ENCODE results near the gene TMEM200A. TPM values are rescaled to one million over a fixed set of nuclear protein-coding genes. Genes with fewer than 3 reads are reported as not detected.

The TMEM200A gene
- 25.4 TPM for total RNA-seq (ENCODE audit: unreplicated experiment)
- long read RNA-seq, transcript TMEM200A-201 (3 exons, 3,512 nt) = major isoform, 6 of 9 reads
- long read RNA-seq, partial matches to known transcripts = 0 of 9 reads
- long read RNA-seq, other reads (novel, unspliced or antisense) = 1 of 9 reads

- H3K4me1 Mint-ChIP-seq (ENCODE audit: low read depth, unreplicated experiment) = peaks cover 17% of the 10 kb centered on the region
- peak within 1 kb of the TSS; percentile 89 for H3K27ac Mint-ChIP-seq (ENCODE audit: unreplicated experiment)
- peak; percentile 94 for DNase-seq
- peak within 1 kb of the TSS; percentile 93 for H3K4me3 Mint-ChIP-seq (ENCODE audit: unreplicated experiment)
- no peaks in the 10 kb centered on the region for H3K36me3 Mint-ChIP-seq (ENCODE audit: unreplicated experiment)
- TF ChIP-seq CTCF (IDR thresholded peaks at IDR 0.05; ENCODE audit: partially characterized antibody, unreplicated experiment) = peak; percentile 93
- H3K27me3 Mint-ChIP-seq (ENCODE audit: unreplicated experiment) = peaks cover 2% of the 10 kb centered on the region
- peaks cover 6% of the 10 kb centered on the region for H3K9me3 Mint-ChIP-seq (ENCODE audit: unreplicated experiment)
Measured at GRCh38 chr6:130365166-130366106, at the start of gene TMEM200A. TMEM200A (plus strand) TSS chr6:130366017; CDS start chr6:130440423, 74,406 bp downstream.

GRCh38 chr6:130320908-130321307 is 44.9 kb upstream of the TMEM200A start:
- Mint-ChIP-seq H3K4me1 (ENCODE audit: low read depth, unreplicated experiment) (no peaks in the 10 kb centered on the region), H3K36me3 (ENCODE audit: unreplicated experiment) (no peaks in the 10 kb centered on the region), H3K4me3 (ENCODE audit: unreplicated experiment) (no peak overlapping the region), H3K9me3 (ENCODE audit: unreplicated experiment) (peaks cover 3% of the 10 kb centered on the region), H3K27ac (ENCODE audit: unreplicated experiment) (no peak overlapping the region), H3K27me3 (ENCODE audit: unreplicated experiment) (no peaks in the 10 kb centered on the region)
- TF ChIP-seq CTCF (IDR thresholded peaks at IDR 0.05; ENCODE audit: partially characterized antibody, unreplicated experiment) = no peak
- DNase-seq = no peak

DNA sequence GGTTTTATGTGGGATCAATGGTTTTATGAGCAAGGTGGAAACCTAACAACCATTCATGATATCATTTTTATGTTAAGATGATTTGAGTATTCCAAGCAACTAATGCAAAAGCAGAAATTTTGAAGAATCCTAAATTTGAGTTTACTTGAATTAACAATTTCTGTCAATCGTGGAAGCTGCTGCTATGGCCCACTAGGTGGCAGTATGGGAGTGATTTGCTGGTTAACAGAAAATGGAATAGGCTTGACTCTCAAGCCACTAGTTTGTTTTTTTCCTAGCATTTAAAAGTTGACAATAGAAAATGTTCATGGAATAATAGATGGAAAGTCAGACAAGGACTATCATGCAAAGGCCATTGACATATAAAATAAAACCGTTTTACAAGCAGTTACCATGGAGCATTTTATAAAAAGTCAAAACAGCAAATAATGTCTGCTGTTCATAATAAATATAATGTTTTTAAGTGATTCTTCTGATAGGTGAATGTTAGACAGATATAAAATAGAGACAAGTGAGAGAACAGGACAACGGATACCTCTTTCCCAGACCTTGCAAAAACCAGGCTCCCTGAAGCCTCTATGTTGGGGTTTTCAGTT is 43.0 kb upstream of the TMEM200A start:
- DNase-seq = peak; percentile 32
- Mint-ChIP-seq H3K36me3 (ENCODE audit: unreplicated experiment) (no peaks in the 10 kb centered on the region), H3K4me1 (ENCODE audit: low read depth, unreplicated experiment) (no peaks in the 10 kb centered on the region), H3K27ac (ENCODE audit: unreplicated experiment) (no peak overlapping the region), H3K9me3 (ENCODE audit: unreplicated experiment) (peaks cover 3% of the 10 kb centered on the region), H3K4me3 (ENCODE audit: unreplicated experiment) (no peak overlapping the region), H3K27me3 (ENCODE audit: unreplicated experiment) (no peaks in the 10 kb centered on the region)
- TF ChIP-seq CTCF (IDR thresholded peaks at IDR 0.05; ENCODE audit: partially characterized antibody, unreplicated experiment) = peak; percentile 84

DNA sequence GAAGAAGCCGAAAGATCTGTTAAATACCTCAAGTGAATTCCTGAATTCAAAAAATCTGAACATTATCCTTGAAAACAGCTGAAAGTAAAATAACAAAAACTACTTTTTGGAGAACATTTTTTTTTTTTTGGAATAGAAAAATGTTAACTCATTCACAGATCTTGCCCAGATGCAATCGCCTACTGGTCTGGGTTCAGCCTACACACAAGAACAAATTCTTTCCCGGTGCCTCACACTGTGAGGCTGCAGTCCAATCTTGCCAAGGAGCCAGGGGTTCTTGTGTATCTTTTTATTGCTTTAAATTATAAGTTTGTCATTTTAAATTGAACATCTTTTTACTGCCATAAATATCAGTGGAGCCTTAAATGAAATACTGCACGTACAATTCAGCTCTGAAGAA is 41.2 kb upstream of the TMEM200A start:
- Mint-ChIP-seq H3K9me3 (ENCODE audit: unreplicated experiment) (peaks cover 3% of the 10 kb centered on the region), H3K27me3 (ENCODE audit: unreplicated experiment) (no peaks in the 10 kb centered on the region), H3K4me3 (ENCODE audit: unreplicated experiment) (no peak overlapping the region), H3K4me1 (ENCODE audit: low read depth, unreplicated experiment) (no peaks in the 10 kb centered on the region), H3K27ac (ENCODE audit: unreplicated experiment) (no peak overlapping the region), H3K36me3 (ENCODE audit: unreplicated experiment) (no peaks in the 10 kb centered on the region)
- TF ChIP-seq CTCF (IDR thresholded peaks at IDR 0.05; ENCODE audit: partially characterized antibody, unreplicated experiment) = no peak
- DNase-seq = no peak

Data from glutamatergic neuron (in vitro differentiated cells).